HG03097 (cell line): ENCODE results near the gene KRTAP5-2.
"Not testable (repeated sequence)": the region's sequence is repeated elsewhere in the genome, so short reads cannot be mapped to it uniquely, and the experiment has no call there.

Experiments
- ATAC-seq: cut with Tn5 transposase; IDR thresholded peaks from one replicate; pipeline ENCODE4 v1.9.1; 2021; ENCODE audit not compliant: unreplicated experiment, low FRiP score

Gene KRTAP5-2

DNA sequence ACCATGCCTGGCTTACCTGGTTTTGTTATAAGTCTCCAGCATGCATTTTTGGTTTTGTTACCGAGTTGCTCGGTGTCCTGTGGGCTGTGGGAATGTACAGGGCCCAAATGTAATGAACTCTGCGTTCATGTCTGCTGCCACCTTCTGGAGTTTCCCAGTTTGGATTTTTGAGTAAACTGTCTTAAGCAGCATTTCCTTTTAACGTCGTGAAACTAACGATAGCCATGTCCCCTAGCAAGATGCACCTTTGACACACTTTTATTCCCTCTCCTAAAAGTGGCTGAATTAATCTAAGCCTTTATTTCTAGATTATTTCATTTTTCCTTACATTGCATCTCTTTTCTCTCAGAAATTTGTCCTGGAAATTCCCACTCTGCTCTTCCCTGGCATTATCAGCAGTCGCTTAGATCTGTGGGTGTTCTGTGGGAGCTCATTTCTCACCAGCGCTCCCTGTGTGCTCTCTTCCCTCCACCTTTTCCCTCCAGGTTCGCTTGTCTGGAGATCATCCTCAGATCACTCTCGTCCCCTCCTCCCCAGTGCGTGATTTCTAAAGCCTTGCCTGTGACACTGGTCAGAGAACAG lies 2.0 kb downstream of the KRTAP5-2 start:
- not testable (repeated sequence) for ATAC-seq

GRCh38 chr11:1592628-1593027 lies 5.5 kb downstream of the KRTAP5-2 start:
- ATAC-seq = no peak

DNA sequence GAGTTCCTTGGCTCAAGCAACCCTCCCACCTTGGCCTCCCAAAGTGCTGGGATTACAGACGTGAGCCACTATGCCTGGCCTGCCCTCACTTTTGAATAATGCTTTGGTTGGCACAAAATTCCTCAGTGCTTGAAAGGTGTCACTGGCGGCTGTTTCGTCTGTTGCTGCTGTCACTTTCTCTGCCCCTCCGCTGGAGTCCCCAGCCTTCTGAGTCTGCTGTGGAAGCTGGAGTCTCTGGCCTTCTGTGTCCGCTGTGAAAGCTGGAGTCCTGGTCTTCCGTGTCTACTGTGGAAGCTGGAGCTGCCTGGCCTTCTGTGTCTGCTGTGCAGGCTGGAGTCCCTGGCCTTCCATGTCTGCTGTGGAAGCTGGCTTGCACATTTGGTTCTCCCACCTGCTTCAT lies 8.1 kb downstream of the KRTAP5-2 start:
- ATAC-seq = no peak

GRCh38 chr11:1589191-1589963 lies 8.7 kb downstream of the KRTAP5-2 start:
- ATAC-seq = not testable (repeated sequence)

GRCh38 chr11:1586699-1587098 lies 11.4 kb downstream of the KRTAP5-2 start:
- ATAC-seq = no peak

DNA sequence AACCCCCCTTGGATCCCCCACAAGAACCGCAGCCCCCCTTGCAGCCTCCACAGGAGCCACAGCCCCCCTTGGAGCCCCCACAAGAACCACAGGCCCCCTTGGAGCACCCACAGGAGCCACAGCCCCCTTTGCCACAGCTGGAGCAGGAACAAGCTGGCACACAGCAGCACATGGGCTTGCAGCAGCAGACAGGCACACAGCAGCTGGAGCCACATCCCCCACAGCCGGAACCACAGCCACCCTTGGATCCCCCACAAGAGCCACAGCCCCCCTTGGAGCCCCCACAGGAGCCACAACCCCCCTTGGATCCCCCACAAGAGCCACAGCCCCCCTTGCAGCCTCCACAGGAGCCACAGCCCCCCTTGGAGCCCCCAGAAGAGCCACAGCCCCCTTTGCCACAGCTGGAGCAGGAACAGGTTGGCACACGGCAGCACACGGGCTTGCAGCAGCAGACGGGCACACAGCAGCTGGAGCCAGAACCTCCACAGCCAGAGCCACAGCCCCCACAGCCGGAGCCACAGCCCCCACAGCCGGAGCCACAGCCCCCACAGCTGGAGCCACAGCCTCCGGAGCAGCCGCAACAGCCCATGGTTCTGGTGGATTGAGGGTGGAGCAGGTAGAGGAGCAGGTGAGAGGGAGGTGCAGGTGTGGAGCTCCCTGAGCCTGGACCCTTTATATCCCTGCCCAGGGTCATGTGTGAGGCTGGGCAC lies 13.3 kb downstream of the KRTAP5-2 start, which contains the start of gene KRTAP5-1:
Gene KRTAP5-1 (minus strand): TSS at position 623 of the 710 bp plus-strand sequence. CDS start 34 bp downstream, at position 589.
- not testable (repeated sequence) for ATAC-seq

DNA sequence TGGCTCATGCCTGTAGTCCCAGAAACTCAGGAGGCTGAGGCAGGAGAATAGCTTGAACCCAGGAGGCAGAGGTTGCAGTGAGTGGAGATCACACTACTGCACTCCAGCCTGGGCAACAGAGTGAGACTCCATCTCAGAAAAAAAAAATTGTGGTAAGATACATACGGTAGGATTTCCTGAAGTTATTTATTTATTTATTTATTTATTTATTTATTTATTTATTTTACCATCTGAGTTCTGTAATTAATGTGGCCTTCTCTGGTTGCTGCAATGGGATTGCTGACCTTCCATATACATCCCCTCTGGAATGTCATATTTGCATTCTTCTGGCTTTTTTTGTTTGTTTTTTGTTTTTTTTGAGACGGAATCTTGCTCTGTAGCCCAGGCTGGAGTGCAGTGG lies 15.2 kb downstream of the KRTAP5-2 start:
- not testable (repeated sequence) for ATAC-seq

- no peak for ATAC-seq
Observed at GRCh38 chr11:1581976-1582375, 16.1 kb downstream of the KRTAP5-2 start.

DNA sequence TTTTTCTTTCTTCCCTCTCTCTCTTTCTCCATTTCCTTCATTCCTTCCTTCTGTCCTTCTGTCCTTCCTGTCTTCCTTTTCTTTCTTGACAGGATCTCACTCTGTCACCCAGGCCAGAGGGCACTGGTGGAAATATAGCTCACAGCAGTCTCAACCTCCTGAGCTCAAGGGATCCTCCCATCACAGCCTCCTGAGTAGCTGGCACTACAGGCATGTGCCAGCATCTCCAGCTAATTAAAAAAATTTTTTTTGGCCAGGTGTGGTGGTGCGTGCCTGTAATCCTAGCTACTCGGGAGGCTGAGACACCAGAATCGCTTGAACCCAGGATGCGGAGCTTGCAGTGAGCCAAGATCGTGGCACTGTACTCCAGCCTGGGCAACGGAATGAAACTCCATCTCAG lies 21.3 kb downstream of the KRTAP5-2 start:
- ATAC-seq = no peak

- not testable (repeated sequence) for ATAC-seq
Observed at GRCh38 chr11:1575756-1576155, 22.3 kb downstream of the KRTAP5-2 start.

DNA sequence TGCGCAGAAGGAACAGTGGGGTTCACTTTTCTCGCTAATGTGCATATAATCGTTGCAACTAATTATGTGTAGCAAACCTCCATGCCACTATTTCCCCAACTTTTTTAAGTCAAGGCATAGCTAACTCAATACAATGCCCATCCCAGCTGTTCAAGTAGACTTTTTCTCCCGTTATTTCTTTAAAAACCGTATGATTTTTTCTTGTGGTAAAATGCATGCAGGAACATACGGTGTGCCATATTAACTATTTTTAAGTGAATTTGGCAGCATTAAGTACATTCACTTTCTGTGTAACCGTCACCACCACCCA lies 23.2 kb downstream of the KRTAP5-2 start:
- ATAC-seq = no peak

- ATAC-seq = no peak
Observed at GRCh38 chr11:1574238-1574932, 23.7 kb downstream of the KRTAP5-2 start.

GRCh38 chr11:1573903-1574237 lies 24.2 kb downstream of the KRTAP5-2 start:
- no peak for ATAC-seq

DNA sequence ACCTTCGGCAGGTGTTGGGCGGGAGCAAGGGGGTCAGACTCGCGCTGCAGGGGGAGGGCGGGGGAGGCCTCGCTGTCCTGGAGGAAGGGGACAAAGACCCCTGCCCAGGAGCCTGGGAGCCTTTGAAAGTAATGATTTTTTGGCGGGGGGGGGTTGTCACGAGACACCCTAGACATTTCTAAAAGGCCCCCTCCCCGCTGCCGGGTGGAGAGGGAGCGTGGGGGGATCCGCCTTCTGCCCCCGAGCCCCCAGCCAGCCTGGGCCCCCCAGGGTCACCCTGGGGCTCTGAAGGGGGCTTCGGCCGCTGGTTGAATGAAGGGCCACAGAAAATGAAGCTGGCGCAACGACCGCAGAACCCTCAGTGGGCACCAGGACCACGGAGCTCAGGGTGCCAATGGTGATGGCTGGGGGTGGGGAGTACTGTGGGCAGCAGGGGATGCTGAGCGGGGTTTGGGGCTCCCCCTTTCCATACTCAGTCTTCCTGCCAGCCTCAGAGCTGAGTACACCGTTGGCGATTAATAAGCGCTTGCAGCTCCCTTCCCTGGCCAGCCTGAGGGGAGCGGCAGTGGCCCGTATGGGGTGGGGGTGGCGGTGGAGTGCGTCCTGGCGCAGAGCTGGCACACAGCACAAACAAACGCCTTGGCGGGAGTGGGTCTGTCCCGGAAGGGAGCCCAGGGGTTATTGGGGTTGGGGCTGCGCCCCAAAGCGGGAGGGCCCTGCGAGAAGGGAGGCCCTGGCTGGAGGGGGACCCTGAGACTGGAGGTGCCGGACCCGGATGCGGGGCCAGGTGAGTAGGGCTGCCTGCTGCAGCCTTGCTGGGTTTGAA lies 24.8 kb downstream of the KRTAP5-2 start:
- ATAC-seq = no peak

DNA sequence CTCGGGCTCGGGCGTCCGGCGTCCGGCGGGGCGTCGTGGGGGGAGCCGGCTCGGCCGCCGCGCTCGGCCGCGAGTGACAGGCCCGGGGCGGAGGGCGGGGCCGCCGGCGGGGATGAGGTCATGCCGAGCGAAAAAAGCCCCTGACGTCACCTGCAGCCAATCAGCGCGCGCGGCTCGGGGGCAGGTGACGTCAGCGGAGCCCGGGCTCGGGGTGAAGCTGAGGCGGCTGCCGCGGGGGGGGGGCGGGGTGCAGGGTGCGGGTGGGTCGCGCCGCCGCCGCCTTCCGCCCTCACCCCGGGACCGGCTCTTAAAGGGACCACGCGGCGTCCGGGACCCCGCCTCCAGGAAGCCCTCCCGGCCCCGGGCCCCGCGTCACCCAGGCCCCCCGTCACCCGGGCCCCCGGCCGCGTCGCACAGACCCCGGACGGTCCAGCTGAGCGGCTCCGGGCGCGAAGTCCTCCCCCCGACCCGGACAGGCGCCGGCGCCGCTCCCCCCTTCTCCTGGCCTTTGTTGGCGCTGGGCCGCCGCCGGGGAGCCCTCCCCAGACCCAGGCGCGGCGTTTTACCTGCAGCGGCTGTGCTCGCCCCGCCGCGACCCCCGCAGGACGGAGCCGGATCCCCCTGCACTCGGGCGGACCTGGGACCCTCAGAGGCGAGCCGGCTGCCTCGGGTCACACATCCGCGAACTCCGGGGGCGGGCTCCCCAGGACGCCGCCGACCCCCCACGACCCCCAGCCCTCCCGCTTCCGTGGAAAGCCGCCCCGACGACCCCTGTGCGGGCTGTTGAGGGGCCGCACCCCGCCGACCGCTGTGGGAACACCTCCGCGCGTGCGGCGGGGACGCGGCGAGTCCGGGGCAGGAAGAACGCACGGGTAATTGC lies 25.7 kb downstream of the KRTAP5-2 start, which contains the start of gene DUSP8:
Gene DUSP8 (minus strand): TSS at position 75 of the 880 bp plus-strand sequence. CDS start 6,445 bp downstream, outside the sequence.
- ATAC-seq = no peak

- ATAC-seq = no peak
Observed at GRCh38 chr11:1571760-1572196, 26.3 kb downstream of the KRTAP5-2 start.

GRCh38 chr11:1570896-1571759 lies 27.0 kb downstream of the KRTAP5-2 start:
- ATAC-seq = no peak

- ATAC-seq = no peak
Observed at GRCh38 chr11:1570531-1570895, 27.6 kb downstream of the KRTAP5-2 start.
